GM12873 (cell line): Measurements from ENCODE around the gene HMGCS2.

Source experiments
- CTCF ChIP-seq: IDR thresholded peaks from 2 replicates; pipeline ENCODE4 v1.5.1; 2012; ENCODE audit warnings: low read depth, mild to moderate bottlenecking, moderate library complexity, low read length, control low read depth; ENCODE audit not compliant: insufficient read depth; ENCODE audit errors: missing control alignments

Gene HMGCS2

DNA sequence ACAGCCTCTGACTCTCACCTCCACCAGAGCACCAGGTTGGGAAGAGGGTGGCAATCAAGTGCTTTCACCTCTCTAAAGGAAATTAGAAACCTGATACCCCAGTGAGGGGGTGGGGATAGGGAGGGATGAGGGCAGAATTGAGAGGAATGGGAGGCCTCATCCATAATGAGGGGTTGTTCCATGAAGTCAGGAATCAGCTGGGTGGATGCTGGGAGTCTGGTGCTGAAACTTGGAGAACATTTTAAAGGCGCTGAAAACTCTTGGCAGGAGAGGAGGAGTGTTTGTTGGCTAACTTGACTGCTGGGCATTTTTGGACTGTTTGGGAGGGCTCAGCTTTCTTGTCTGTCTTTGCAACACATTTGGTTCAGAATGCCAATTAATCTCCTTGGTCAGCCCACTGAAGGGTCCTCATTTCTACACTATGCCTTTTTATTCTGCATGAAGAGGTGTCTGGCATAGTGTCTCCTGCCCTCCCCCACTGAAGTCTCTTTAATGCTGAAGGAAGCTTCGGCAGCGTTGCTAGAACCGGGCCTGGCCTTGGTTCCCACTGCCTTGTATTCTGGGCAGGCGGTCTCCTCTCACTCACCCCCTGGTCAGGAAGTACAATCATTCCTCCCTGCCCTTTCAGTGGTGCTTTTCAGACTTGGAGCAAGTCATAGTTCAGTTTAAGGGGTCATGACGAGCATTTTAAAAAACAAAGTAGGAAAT lies 54.8 kb downstream of the HMGCS2 start:
- TF ChIP-seq CTCF: no peak

- TF ChIP-seq CTCF: no peak
These were observed 55.5 kb downstream of the HMGCS2 start for GRCh38 chr1:119713039-119713748.

DNA sequence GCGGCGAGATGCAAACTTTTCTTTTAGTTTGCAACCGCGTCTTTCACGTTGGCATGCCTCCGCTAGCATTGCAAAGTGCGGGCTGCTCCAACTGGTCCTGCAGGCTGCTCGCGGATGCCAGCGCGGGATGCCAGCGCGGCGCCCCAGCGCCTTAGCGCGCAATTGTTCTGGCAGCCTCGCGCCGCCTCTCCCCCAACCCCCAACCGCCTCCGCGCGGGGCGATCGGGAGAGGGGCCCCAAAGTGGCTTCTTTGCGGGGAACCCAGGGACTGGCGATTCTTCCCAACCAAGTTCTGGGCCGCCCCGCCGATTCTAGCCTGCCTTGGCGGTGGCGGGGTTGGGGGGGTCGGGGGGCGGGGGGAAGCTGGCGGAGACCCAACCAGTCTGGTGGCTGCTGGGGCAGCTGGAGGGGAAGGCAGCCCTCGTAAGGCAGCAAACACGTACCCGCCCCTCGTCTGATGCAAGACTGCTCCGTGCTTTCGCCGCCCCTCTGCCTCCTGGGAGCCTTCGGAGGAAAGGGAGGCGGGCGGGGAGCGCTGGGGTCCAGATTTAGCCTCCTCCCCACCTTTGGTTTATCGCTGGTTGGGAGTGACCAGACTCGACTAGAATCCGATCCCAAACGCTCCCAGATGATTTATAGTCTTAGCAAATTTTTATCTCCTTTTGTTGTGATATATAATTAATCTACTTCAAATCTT lies 56.2 kb downstream of the HMGCS2 start:
- no peak for TF ChIP-seq CTCF

- TF ChIP-seq CTCF: no peak
These were observed 56.8 kb downstream of the HMGCS2 start, which contains the start of gene PHGDH for GRCh38 chr1:119711804-119712341. TSS of gene PHGDH (plus strand) at chr1:119711934. CDS start at chr1:119712023, 89 bp downstream.

DNA sequence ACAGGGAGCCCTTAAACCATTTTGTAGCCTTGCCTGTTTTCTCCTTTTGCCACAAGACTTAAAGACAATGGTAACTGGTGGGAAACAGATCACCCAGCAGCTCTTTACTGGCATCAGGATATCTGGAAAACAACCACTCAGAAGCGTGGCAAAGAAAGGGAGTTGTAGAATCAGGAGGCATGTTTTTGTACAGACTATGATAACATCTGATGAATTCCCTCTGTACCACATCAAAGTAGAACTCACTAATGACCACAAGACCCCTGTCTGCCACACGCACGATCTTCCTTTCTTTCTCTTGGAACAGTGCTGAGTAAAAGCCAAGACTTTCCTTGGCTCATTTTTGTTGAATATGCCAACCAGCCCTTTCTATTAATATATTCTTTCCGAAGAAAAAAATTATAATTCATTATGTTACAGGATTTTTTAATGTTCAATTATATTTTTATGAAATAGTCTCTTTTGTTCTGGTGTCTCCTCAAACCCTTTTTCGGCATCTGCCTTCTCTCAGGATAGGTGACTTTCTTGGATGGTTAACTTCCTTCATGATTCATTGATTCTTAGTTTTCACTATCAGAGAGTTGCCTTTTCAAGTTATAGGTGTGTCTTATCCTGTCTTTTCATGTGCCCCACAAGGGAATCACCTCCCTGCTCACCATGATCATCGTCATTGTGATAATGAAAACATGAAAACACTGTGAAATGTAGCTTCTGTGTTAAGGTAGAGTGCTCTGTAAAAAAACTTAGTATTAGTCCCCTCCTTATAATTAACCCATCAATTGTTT lies 64.8 kb downstream of the HMGCS2 start:
- no peak for TF ChIP-seq CTCF

GRCh38 chr1:119702384-119702783 lies 66.3 kb downstream of the HMGCS2 start:
- TF ChIP-seq CTCF: no peak
